Measurements from ENCODE around the gene LRPAP1.

Gene LRPAP1

DNA sequence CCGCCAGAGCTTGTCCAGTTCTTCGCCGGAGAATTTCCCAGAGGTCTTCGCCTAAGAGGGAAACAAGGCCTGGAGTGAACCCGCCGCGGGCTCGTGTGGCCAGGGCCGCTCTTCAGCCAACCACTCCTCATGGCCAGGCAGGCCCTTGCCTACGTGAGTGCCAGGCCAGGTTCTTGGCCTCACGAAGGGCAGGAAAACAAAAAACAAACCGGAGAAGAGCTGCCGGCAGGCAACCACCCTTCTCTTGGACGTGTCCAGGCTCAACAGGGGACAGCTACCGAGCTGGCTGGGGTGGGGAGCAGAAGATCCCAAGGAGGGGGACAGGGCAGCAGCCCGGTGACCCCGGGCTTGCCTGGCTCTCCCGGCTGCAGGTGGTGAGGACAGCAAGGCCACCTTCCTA lies 13.3 kb downstream of the LRPAP1 start:
- no peak overlapping the region for H3K4me3 ChIP-seq (ENCODE audit: low read depth, low read length)
- TF ChIP-seq, protein P1, sequence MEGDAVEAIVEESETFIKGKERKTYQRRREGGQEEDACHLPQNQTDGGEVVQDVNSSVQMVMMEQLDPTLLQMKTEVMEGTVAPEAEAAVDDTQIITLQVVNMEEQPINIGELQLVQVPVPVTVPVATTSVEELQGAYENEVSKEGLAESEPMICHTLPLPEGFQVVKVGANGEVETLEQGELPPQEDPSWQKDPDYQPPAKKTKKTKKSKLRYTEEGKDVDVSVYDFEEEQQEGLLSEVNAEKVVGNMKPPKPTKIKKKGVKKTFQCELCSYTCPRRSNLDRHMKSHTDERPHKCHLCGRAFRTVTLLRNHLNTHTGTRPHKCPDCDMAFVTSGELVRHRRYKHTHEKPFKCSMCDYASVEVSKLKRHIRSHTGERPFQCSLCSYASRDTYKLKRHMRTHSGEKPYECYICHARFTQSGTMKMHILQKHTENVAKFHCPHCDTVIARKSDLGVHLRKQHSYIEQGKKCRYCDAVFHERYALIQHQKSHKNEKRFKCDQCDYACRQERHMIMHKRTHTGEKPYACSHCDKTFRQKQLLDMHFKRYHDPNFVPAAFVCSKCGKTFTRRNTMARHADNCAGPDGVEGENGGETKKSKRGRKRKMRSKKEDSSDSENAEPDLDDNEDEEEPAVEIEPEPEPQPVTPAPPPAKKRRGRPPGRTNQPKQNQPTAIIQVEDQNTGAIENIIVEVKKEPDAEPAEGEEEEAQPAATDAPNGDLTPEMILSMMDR (IDR thresholded peaks at IDR 0.05; ENCODE audit: borderline replicate concordance, insufficient read depth, low read depth, low read length), result no peak

DNA sequence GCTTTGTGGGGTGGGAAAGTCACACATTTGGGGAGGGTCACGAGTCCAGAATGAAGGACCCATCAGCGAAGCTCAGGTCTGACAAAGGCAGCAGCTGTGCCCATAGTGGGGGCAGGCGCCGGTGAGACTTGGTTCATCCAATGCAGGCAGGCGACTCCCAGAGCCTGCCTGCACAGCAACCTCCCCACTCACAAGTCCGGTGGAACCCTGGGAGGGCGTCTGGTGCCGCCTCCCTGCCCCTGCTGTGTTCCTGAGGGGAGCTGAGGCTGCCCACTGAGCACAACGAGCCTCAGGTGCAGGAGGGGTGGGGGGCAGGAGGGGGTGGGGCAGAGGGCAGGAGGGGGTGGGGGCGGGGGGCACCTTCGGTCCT lies 13.7 kb downstream of the LRPAP1 start:
- no peak overlapping the region for H3K4me3 ChIP-seq (ENCODE audit: low read depth, low read length)
- TF ChIP-seq, protein P1 (IDR thresholded peaks at IDR 0.05; ENCODE audit: borderline replicate concordance, insufficient read depth, low read depth, low read length), result no peak

DNA sequence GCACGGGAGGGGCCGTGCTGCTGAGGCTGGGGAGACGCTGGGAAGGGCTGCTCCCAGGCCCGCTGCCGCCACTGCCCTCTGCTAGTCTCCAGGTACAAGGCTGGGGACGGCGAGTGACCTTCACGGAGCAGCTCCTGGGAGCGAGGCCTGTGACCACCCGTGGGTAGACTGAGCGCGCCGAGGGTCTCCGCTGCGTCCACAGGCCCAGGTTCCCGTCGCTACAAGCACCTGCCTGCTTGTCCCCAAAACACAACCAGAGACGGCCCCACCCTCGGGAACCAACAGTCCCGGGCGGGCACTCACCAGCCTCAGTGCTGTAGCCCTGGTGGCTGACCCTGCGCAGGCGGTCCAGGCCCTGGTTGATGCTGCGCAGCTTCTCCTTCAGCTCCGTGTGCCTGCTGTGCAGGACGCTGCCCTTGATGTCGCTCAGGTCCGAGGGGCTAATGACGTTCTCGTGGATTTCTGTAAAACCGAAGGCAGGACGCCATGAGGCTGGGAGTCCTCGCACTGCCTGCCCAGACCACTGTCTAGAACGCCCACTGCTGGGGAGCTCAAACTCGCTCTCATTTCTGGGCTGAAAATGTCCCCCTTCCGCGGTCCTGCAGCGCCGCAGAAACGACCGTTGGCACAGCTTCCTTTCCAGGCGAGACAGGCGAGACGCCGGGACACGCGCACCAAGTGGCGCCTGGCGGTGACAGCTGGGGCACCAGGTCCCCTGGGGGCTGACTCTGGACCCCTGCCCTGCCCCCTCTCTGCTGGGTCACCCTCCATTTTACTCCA lies 14.3 kb downstream of the LRPAP1 start:
- H3K4me3 ChIP-seq (ENCODE audit: low read depth, low read length), result no peak overlapping the region
- TF ChIP-seq, protein P1 (IDR thresholded peaks at IDR 0.05; ENCODE audit: borderline replicate concordance, insufficient read depth, low read depth, low read length), result no peak

DNA sequence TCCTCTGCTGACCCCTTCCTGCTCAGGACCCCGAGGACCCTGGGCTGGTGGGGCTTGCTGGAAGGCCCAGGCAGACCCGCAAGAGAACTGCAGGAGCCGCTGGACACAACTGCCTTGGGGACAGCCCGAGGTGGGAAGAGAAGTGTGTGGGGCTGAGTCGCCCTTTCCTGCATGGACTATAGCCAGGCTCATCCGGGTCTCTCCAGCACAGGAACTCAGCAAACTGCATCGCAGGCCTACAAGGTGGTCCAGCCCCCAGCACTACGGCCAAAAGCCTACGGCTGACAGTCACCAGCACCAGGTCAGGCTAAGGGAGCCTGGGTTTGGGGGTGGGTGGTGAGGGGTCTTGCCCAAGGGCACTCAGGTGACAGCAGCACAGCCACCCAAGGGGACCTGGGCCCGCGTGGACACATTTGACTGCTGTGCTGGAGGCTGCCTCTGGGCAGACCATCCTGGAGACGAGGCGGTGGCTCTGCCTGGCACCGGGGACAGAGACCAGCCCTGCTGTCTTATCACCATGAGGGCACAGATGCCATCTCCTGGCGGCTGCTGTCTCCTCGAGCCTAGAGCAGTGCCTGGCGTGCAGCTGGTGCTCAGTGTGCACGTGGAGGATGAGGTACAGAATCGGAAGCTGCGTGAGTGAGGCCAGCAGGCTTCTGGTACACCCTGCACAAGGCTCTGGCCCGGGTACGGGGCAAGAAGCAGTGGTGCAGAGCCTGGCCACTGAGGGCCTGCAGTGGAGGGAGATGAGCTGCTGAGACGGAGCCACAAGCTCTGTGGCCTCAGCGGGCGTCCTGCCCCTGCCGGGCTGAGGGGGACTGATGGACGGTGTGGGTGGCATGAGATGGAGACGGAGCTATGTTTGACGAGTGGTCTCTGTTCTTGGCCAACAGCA lies 15.1 kb downstream of the LRPAP1 start:
- H3K4me3 ChIP-seq (ENCODE audit: low read depth, low read length), result no peak overlapping the region
- TF ChIP-seq, protein P1 (IDR thresholded peaks at IDR 0.05; ENCODE audit: borderline replicate concordance, insufficient read depth, low read depth, low read length), result no peak

DNA sequence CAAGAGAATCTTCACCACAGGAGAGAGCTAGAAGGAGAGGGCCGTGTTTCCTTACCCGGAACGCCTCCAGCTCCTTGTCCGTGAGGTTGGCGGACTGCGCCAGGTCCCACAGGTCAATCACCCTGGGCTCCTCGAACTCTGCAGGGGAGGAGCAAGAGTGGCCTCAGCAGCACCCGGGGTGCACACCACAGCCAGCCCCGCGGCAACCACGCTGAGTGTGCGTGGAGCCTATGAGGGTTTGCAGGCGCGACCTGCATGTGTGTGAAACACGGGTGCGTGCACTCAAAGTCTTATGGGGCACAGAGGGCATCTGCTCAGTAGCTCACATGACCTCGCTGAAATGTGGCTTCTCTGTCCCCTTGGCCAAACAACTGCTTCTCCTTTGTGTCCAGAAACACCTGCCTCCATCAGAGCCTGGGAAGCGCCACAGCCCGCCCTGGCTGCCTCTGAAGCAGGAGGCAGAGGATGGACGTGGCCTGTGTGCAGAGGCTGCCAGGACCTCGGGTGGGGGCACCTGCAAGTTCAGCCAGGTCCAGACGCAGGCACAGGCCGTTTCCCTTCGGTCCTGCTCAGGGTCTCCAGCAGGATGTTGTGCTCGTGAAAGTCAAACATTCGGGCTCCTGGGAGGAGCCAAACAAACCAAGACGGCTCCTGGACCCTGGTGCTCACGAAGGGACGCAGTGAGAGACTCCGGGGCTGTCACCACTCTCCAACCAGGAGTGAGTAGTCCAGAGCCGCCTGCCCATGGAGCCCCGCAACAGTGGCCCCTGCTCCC lies 16.0 kb downstream of the LRPAP1 start:
- TF ChIP-seq, protein P1 (IDR thresholded peaks at IDR 0.05; ENCODE audit: borderline replicate concordance, insufficient read depth, low read depth, low read length), result no peak
- H3K4me3 ChIP-seq (ENCODE audit: low read depth, low read length), result no peak overlapping the region

DNA sequence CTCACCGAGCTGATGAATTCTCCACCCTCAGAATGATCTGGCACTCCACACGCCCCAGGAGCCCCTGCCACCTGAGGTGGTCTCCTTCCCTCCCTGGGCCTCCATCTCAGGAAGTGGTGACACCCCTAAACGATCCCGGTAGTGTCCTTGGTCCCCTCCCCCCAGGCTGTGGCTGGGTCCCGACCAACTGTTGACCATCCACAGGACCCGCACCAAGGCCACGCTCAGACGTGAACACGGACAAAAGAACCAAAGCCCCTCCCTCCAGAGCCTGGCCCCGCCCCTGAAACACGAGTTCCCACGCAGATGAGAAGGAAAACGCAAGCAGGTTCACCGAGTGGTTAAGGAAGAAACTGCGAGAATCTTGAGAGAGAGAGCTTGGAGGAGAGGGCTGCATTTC lies 16.6 kb downstream of the LRPAP1 start:
- no peak overlapping the region for H3K4me3 ChIP-seq (ENCODE audit: low read depth, low read length)
- TF ChIP-seq, protein P1 (IDR thresholded peaks at IDR 0.05; ENCODE audit: borderline replicate concordance, insufficient read depth, low read depth, low read length), result no peak
